Measurements from ENCODE around the gene ZNF407. TPM values are rescaled to one million over a fixed set of nuclear protein-coding genes. Genes with fewer than 3 reads are reported as not detected.
A peak's percentile ranks its signal among the peaks of the same experiment; 100 is the strongest.

The ZNF407 gene
- total RNA-seq, 1 donor from 2014 or later, result 10.7 TPM

- DNase-seq (ENCODE audit: missing footprints) (no peak), ATAC-seq (peak; percentile 45)
- intact Hi-C loops (cut with DNase I), result no loop called here
These were observed 459.7 kb downstream of the ZNF407 start for GRCh38 chr18:75057169-75057960.

DNA sequence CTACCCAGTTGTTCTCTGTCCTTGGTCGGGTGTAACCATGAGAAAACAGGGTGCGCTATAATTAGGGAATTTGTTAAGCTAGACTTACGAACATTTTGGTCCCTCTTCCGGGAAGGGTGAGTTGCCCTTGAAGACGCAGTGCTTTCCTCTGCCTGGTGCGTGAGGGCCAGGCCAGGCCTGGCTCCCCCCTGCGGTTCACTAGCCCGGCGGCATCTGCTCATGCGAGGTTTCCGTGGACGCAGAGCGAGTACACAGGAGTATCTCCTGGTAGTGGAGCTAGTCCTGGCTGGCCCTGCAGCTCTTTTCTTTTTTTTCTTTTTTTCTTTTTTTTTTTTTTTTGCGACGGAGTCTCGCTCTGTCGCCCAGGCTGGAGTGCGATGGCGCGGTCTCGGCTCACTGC is 462.5 kb downstream of the ZNF407 start:
- ATAC-seq (no peak), DNase-seq (ENCODE audit: missing footprints) (no peak)
- intact Hi-C loops (cut with DNase I), result no loop called here

DNA sequence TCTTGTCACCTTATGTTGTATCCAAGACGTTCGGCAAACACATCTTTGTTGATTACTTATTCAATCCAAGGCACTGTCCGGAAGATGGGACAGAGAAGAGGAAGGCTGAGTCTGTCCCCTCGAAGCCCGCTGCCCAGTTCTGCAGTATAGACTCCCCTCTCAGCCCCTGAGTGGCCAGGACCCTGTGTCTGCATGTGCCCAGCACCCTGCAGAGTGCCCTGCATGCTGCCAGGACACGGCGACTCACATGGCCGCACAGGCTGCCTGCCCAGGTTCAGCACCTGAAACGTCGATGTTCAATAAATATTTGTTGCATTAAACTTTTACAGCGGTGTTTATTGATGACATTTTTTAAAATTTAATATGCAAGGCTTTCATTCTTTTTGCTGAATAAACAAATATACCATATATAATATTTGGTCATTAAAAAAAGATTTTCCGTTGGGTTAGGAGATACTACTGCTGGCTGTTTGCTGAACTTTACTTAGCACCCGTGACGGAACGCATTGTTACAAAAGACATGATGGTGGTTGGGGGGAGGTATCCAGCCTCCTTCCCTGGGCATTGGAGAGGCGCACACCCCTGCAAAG is 464.7 kb downstream of the ZNF407 start:
- DNase-seq (ENCODE audit: missing footprints) (no peak), ATAC-seq (no peak)
- intact Hi-C loops (cut with DNase I), result no loop called here

DNA sequence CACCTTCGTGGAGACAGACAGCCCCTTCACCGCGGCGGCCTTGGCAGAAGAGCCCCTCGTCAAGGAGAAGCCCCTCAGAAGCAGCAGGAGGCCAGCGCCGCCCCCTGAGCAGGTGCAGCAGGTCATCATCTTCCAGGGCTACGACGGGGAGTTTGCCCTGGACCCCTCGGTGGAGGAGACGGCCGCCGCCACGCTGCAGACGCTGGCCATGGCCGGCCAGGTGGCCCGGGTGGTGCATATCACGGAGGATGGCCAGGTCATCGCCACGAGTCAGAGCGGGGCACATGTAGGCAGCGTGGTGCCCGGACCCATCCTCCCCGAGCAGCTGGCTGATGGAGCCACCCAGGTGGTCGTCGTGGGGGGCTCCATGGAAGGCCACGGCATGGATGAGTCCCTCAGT is 465.5 kb downstream of the ZNF407 start:
- DNase-seq (ENCODE audit: missing footprints) (no peak), ATAC-seq (no peak)
- intact Hi-C loops (cut with DNase I), result no loop called here

DNA sequence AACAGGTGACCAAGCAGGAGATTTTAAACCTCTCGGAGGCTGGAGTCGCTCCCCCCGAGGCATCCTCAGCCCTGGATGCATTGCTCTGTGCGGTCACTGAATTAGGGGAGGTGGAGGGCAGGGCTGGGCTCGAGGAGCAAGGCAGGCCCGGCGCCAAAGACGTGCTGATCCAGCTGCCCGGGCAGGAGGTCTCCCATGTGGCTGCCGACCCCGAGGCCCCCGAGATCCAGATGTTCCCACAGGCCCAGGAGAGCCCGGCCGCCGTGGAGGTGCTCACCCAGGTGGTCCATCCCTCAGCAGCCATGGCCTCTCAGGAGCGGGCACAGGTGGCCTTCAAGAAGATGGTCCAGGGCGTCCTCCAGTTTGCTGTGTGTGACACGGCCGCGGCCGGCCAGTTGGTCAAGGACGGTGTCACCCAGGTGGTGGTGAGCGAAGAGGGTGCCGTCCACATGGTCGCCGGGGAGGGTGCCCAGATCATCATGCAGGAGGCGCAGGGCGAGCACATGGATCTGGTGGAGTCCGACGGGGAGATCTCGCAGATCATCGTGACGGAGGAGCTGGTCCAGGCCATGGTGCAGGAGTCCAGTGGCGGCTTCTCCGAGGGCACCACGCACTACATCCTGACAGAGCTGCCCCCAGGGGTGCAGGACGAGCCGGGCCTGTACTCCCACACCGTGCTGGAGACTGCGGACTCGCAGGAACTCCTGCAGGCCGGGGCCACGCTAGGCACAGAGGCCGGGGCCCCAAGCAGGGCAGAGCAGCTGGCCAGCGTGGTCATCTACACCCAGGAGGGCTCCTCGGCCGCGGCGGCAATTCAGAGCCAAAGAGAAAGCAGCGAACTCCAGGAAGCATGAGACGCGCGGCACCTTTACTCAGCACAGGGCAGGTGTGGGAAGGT is 466.2 kb downstream of the ZNF407 start:
- DNase-seq (ENCODE audit: missing footprints), result no peak
- intact Hi-C loops (cut with DNase I), result no loop called here
- no peak for ATAC-seq

DNA sequence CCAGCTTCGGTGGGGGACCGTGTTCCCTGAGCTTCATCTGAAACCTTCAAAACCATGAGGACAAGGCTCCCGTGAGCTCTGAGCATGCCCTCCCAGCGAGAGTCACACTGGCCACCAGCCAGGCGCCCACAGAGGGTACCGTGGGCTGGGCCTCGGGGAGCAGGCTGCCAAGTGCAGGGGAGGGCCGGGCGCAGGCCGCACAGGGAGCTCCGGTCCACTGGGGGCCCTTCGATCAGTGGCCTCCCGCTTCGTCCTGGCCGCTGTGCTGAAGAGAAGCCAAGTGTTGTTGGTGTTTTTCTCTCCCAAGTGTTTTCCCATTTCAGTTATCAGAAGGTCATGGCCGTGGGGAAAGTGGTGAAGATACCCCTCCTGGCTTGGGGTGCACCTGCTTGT is 466.8 kb downstream of the ZNF407 start:
- ATAC-seq (no peak), DNase-seq (ENCODE audit: missing footprints) (no peak)
- intact Hi-C loops (cut with DNase I), result no loop called here

DNA sequence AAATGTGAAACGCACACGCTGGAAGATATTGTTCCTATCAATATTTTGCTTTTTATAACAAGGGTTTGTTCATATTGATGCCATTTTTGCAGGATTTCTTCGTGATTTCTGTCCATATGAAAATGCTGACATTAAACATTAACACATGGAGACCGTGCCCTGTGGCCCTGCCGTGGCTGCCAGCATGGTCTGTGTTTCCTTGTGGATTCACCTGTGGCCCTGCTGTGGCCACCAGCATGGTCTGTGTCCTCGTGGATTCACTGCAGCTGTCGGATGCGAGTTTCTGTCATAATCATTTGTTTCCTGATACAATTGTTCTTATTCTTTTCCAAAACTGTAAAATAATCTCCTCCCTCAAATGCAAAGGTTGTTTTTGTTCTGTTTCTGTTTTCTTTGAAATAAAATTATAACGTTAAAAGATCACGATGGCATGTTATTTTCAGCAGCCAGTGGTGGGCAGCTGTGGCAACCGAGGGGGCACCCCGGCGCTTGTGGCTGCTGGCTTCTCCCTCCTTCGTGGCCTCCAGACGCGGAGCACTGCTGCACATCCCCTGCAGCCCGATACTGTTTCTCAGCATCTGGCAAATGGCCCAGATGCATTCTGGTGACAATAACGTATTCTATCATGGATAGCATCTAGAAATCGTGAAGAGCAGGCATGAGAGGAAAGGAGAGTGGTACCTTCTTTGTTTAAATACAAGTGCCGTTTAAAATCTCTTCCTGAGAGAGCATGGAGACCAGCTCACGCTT is 467.8 kb downstream of the ZNF407 start:
- no peak for DNase-seq (ENCODE audit: missing footprints)
- intact Hi-C loops (cut with DNase I), result no loop called here
- no peak for ATAC-seq

GRCh38 chr18:75066021-75066880 is 468.6 kb downstream of the ZNF407 start:
- no peak for DNase-seq (ENCODE audit: missing footprints)
- ATAC-seq, result no peak
- intact Hi-C loops (cut with DNase I), result no loop called here

GRCh38 chr18:75066936-75067335 is 469.3 kb downstream of the ZNF407 start:
- DNase-seq (ENCODE audit: missing footprints) (no peak), ATAC-seq (no peak)
- intact Hi-C loops (cut with DNase I), result no loop called here

DNA sequence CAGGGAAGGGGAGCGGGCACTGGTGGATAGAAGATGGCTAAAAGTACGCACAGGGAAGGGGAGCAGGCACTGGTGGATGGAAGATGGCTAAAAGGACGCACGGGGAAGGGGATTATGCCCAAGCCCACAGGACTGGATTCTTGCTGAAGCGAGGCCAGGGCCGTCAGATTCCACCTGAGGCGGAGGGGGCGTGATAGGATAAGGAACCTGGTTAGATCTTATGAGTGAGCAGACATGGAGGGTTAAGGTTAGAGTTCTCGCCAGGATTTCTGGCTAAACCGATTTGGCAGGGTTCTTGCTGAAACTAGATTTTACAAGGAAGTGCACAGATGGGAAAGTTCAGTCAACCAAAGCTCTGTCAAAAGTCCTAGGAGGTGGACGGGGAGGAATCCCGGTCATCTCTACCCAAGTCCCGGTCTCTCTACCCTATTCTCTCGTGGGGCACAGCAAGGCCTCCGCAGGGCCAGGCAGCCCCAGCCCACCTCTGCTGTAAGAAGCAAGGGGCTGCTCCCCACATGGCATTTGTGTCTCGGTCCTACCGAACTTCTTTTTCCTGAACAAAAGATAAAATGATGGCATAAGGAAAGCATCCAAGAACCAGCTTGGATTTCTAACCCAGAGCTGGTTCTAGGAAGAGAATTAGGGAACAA is 470.5 kb downstream of the ZNF407 start:
- intact Hi-C loops (cut with DNase I), result no loop called here

GRCh38 chr18:75068682-75069435 is 471.2 kb downstream of the ZNF407 start:
- DNase-seq (ENCODE audit: missing footprints), result no peak
- intact Hi-C loops (cut with DNase I), result no loop called here
- ATAC-seq, result no peak

More for the DNA sequence above, 470.5 kb downstream of the ZNF407 start:
- DNase-seq (ENCODE audit: missing footprints), result no peak
- no peak for ATAC-seq

DNA sequence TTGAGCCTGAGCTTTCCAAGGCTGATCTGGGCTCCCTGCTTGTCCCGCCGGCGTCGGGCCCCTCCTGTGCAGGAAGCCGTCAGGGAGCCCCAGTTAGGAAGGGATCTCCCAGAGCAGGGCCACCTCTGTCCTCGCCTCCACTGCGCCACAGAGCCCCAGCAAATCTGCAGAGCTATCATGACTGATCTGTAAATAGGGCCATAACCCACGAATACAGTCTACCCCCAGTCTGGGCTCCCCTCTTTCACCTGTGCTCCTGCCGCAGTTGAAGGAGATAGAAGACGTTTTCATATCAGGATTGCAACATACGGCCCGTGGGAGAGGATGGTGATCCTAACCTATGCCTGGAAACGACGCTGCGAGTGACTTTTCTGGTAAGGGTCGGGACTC is 472.6 kb downstream of the ZNF407 start:
- DNase-seq (ENCODE audit: missing footprints), result no peak
- intact Hi-C loops (cut with DNase I), result loop anchor here (5.0 kb wide), 1 partner anchor 102 kb away; no protein-coding TSS in a partner anchor
- ATAC-seq, result no peak

DNA sequence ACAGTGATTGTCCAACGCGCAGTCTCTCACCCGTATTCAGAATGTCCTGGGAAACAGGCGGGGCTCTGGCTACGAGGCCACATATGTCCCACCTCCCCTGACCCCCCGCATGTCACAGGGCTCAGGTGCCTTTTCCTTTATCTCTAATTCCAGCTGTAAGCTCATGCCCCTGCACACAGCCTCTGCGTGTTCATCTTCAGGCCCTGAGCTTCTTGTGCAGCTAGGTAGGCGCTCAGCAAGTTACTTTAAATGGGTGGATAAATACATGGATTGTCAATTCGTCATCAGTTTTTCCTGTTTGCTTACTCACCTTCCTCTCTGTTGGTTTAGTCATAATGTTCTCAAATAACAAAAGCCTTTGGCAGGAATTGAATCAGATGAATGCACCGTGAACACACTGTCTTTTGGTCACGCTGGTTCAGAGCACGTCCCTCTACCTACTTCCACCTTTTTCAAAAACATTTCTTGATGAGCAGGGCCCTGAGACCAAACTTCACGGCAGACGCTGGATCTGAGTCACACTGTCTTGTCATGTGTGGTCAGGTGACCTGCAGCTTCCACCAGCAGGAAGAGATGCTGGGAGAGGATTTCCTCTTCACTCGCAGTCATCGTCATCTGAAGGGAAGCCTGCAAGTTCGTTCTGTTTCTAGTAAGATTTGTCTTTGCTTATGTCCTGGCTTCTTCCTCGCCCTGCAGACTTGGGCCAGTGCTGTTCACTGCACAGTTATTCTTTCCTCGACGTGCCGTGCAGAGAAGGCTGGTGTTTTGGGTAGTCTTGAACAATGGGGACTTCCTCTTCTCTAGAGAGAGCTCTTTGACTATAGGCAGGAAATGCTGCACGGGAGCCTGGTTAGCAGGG is 473.2 kb downstream of the ZNF407 start:
- intact Hi-C loops (cut with DNase I), result loop anchor here (5.0 kb wide), 1 partner anchor 101 kb away; no protein-coding TSS in a partner anchor
- DNase-seq (ENCODE audit: missing footprints) (peak; percentile 70), ATAC-seq (no peak)

DNA sequence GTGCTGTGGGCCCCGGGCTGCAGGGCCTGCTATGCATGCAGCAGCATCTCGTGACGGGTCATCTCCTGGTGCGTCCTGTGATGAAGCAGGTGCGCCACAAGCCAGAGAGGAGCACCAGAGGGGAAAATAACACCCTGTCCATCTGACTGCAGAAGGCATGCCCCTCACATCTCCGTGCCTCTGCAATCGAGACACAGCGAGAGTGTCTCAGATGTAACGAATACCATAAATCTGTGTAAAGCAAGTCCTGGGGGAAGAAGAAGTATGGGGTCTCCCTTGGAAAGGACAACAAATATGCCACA is 473.8 kb downstream of the ZNF407 start:
- intact Hi-C loops (cut with DNase I), result loop anchor here (5.0 kb wide), 1 partner anchor 101 kb away; no protein-coding TSS in a partner anchor
- DNase-seq (ENCODE audit: missing footprints), result no peak
- ATAC-seq, result no peak

- intact Hi-C loops (cut with DNase I), result loop anchor here (5.0 kb wide), 1 partner anchor 100 kb away; no protein-coding TSS in a partner anchor
- ATAC-seq, result no peak
- no peak for DNase-seq (ENCODE audit: missing footprints)
These were observed 474.4 kb downstream of the ZNF407 start for GRCh38 chr18:75071866-75072671.
